ENCODE data around the gene DPYSL5. TPM values are rescaled to one million over a fixed set of nuclear protein-coding genes. Genes with fewer than 3 reads are reported as not detected.

DPYSL5 gene
- polyA plus RNA-seq, 4 donors, result 5.7 to 8.5 (median 6.5) TPM

- no peak for DNase-seq (ENCODE audit: low read depth in 4 of 4, low spot score in 3 of 4)
These were observed 6.9 kb upstream of the DPYSL5 start for GRCh38 chr2:26840937-26841610.

GRCh38 chr2:26843041-26843440 is 4.9 kb upstream of the DPYSL5 start:
- no peak for DNase-seq (ENCODE audit: low read depth in 4 of 4, low spot score in 3 of 4)

GRCh38 chr2:26845021-26845420 is 2.9 kb upstream of the DPYSL5 start:
- DNase-seq (ENCODE audit: low read depth in 4 of 4, low spot score in 3 of 4), result no peak

GRCh38 chr2:26846334-26847306 is 1.3 kb upstream of the DPYSL5 start:
- peak in 2 of 4 donors; percentile 48 to 59 for DNase-seq (ENCODE audit: low read depth in 4 of 4, low spot score in 3 of 4)

- DNase-seq (ENCODE audit: low read depth in 4 of 4, low spot score in 3 of 4), result no peak
These were observed 651 bp upstream of the DPYSL5 start for GRCh38 chr2:26847307-26847654.

GRCh38 chr2:26848336-26849055 is 564 bp downstream of the DPYSL5 start:
- DNase-seq (ENCODE audit: low read depth in 4 of 4, low spot score in 3 of 4), result no peak

- DNase-seq (ENCODE audit: low read depth in 4 of 4, low spot score in 3 of 4), result no peak
These were observed 1.4 kb downstream of the DPYSL5 start for GRCh38 chr2:26849056-26849999.

GRCh38 chr2:26850000-26850431 is 2.1 kb downstream of the DPYSL5 start:
- DNase-seq (ENCODE audit: low read depth in 4 of 4, low spot score in 3 of 4), result no peak

- DNase-seq (ENCODE audit: low read depth in 4 of 4, low spot score in 3 of 4), result no peak
These were observed 2.6 kb downstream of the DPYSL5 start for GRCh38 chr2:26850505-26850904.

- no peak for DNase-seq (ENCODE audit: low read depth in 4 of 4, low spot score in 3 of 4)
These were observed 4.7 kb downstream of the DPYSL5 start for GRCh38 chr2:26852405-26853306.

- no peak for DNase-seq (ENCODE audit: low read depth in 4 of 4, low spot score in 3 of 4)
These were observed 5.8 kb downstream of the DPYSL5 start for GRCh38 chr2:26853751-26854150.

GRCh38 chr2:26854283-26854827 is 6.4 kb downstream of the DPYSL5 start:
- no peak for DNase-seq (ENCODE audit: low read depth in 4 of 4, low spot score in 3 of 4)

GRCh38 chr2:26855466-26855865 is 7.5 kb downstream of the DPYSL5 start:
- no peak for DNase-seq (ENCODE audit: low read depth in 4 of 4, low spot score in 3 of 4)

- DNase-seq (ENCODE audit: low read depth in 4 of 4, low spot score in 3 of 4), result no peak
These were observed 11.7 kb downstream of the DPYSL5 start for GRCh38 chr2:26859622-26860021.

GRCh38 chr2:26860211-26860850 is 12.4 kb downstream of the DPYSL5 start:
- DNase-seq (ENCODE audit: low read depth in 4 of 4, low spot score in 3 of 4), result no peak

- DNase-seq (ENCODE audit: low read depth in 4 of 4, low spot score in 3 of 4), result no peak
These were observed 13.8 kb downstream of the DPYSL5 start for GRCh38 chr2:26861610-26862224.

GRCh38 chr2:26864226-26864625 is 16.3 kb downstream of the DPYSL5 start:
- no peak for DNase-seq (ENCODE audit: low read depth in 4 of 4, low spot score in 3 of 4)

GRCh38 chr2:26864646-26865045 is 16.7 kb downstream of the DPYSL5 start:
- no peak for DNase-seq (ENCODE audit: low read depth in 4 of 4, low spot score in 3 of 4)

Measured in right renal pelvis (tissue), 4 donors.